GM12878 (cell line): ENCODE measurements around the gene CD151. TPM values are rescaled to one million over a fixed set of nuclear protein-coding genes. Genes with fewer than 3 reads are reported as not detected.

Experiments used
- ATAC-seq: fragments of 200-7000 bp; cut with Tn5 transposase; 3 replicates; pipeline ENCODE4 v1.9.1; 2020; ENCODE audit warnings: mild to moderate bottlenecking, moderate library complexity
- BruUV-seq: library from RNA; stranded (reverse); fragments of 400-500 nt; replicated peaks from 2 replicates; lab custom pipeline; 2021; lab: Mats Ljungman, UMichigan
- CTCF ChIA-PET: fragments of 300-600 bp; sonication (Branson Sonifier 250); formaldehyde crosslinking; extraction: SDS; loops from one replicate; lab custom pipeline; 2021; ENCODE audit warnings: inconsistent platforms; lab: Yijun Ruan, JAX
- POLR2A ChIA-PET: fragments of 350-600 bp; formaldehyde crosslinking; extraction: SDS; loops from one replicate; lab custom pipeline; 2021; ENCODE audit warnings: inconsistent platforms; lab: Charles Lee
- RAD21 ChIA-PET: fragments of 300-600 bp; sonication (Branson Sonifier 250); formaldehyde crosslinking; loops from one replicate; lab custom pipeline; 2023; ENCODE audit warnings: antibody characterized with exemption; ENCODE audit not compliant: unreplicated experiment; lab: Charles Lee
- SMC1A ChIA-PET: fragments of 300-600 bp; sonication (Branson Sonifier 250); formaldehyde crosslinking; loops from one replicate; lab custom pipeline; 2023; ENCODE audit not compliant: unreplicated experiment, uncharacterized antibody; lab: Charles Lee
- DNase-seq: peaks from one replicate; pipeline ENCODE4 v3.0.0-alpha.2; 2011; ENCODE audit warnings: low read depth, low spot score
- FAIRE-seq: peaks from 3 replicates; lab custom pipeline; 2011; peaks lifted over from hg19 to GRCh38; lab: Jason Lieb, UNC
- H2AFZ ChIP-seq: 2 replicates; pipeline ENCODE4 v1.6.0; 2011; ENCODE audit warnings: low read depth, low read length, control low read depth; ENCODE audit not compliant: control insufficient read depth
- H3K27ac ChIP-seq: 2 replicates; pipeline ENCODE4 v1.5.1; 2011; ENCODE audit warnings: control low read depth; ENCODE audit not compliant: control insufficient read depth, insufficient read depth
- H3K27me3 ChIP-seq, 2 experiments: replicated peaks in 1 of 2; 2 replicates each; pipeline versions ENCODE4 v1.6.0 to v1.6.1; 2011; ENCODE audit warnings: low read length in 1 of 2; ENCODE audit not compliant: control insufficient read depth in 2 of 2, insufficient read depth in 2 of 2
- H3K36me3 ChIP-seq, 2 experiments: 2 replicates each; pipeline ENCODE4 v1.5.1; 2011; ENCODE audit warnings: low read length in 1 of 2; ENCODE audit not compliant: control insufficient read depth in 2 of 2, insufficient read depth in 2 of 2
- H3K4me1 ChIP-seq: 2 replicates; pipeline ENCODE4 v1.6.1; 2011; ENCODE audit warnings: mild to moderate bottlenecking, low read length, moderate library complexity, mixed read lengths; ENCODE audit not compliant: control insufficient read depth, insufficient read depth
- H3K4me2 ChIP-seq: 2 replicates; pipeline ENCODE4 v1.6.0; 2011; ENCODE audit warnings: control low read depth; ENCODE audit not compliant: control insufficient read depth, insufficient read depth
- H3K4me3 ChIP-seq: fragments of 200-600 bp; sonication (generic); 2 replicates; pipeline ENCODE4 v1.5.1; 2016
- H3K79me2 ChIP-seq: 2 replicates; pipeline ENCODE4 v1.6.0; 2011; ENCODE audit warnings: low read length; ENCODE audit not compliant: control insufficient read depth, insufficient read depth
- H3K9ac ChIP-seq: 2 replicates; pipeline ENCODE4 v1.8.0; 2011; ENCODE audit warnings: low read length, control low read depth, mixed read lengths; ENCODE audit not compliant: control insufficient read depth, insufficient read depth
- H3K9me3 ChIP-seq: replicated peaks from 3 replicates; pipeline ENCODE4 v1.5.1; 2011; ENCODE audit warnings: mild to moderate bottlenecking, low read length; ENCODE audit not compliant: control insufficient read depth, insufficient read depth
- H4K20me1 ChIP-seq: 2 replicates; pipeline ENCODE4 v1.6.0; 2011; ENCODE audit not compliant: control insufficient read depth, insufficient read depth
- ATF7 ChIP-seq: fragments of 450-650 bp; IDR thresholded peaks from 2 replicates; pipeline ENCODE4 v1.6.1; 2016; ENCODE audit warnings: low read depth, mild to moderate bottlenecking
- CREM ChIP-seq: IDR thresholded peaks from 2 replicates; pipeline ENCODE4 v1.6.1; 2014; ENCODE audit warnings: antibody characterized with exemption, low read depth
- GATAD2B ChIP-seq: fragments of 450-650 bp; conservative IDR thresholded peaks from 2 replicates; pipeline ENCODE4 v1.6.1; 2017; ENCODE audit warnings: low read depth, mild to moderate bottlenecking, moderate library complexity
- MLLT1 ChIP-seq: fragments of 450-650 bp; IDR thresholded peaks from 2 replicates; pipeline ENCODE4 v1.6.1; 2016; ENCODE audit warnings: mild to moderate bottlenecking
- NFXL1 ChIP-seq: fragments of 450-650 bp; IDR thresholded peaks from 2 replicates; pipeline ENCODE4 v1.6.1; 2017; ENCODE audit warnings: antibody characterized with exemption, mild to moderate bottlenecking, borderline replicate concordance
- NRF1 ChIP-seq: conservative IDR thresholded peaks from 2 replicates; pipeline ENCODE4 v1.6.1; 2011; ENCODE audit warnings: mild to moderate bottlenecking, low read depth, low read length, improper control_type of control experiment
- SIN3A ChIP-seq: IDR thresholded peaks from 2 replicates; pipeline ENCODE4 v1.6.1; 2012; ENCODE audit warnings: low read depth, low read length, improper control_type of control experiment
- ZBED1 ChIP-seq: IDR thresholded peaks from 2 replicates; pipeline ENCODE4 v1.6.1; 2016; ENCODE audit warnings: borderline replicate concordance
- ZNF592 ChIP-seq: fragments of 450-650 bp; IDR thresholded peaks from 2 replicates; pipeline ENCODE4 v1.6.1; 2017; ENCODE audit warnings: mild to moderate bottlenecking, moderate library complexity
- WGBS: methylation state at CpG from one replicate; pipeline ENCODE4 v1.1.6; 2016; ENCODE audit warnings: low lambda C conversion rate; ENCODE audit not compliant: insufficient replicate concordance, insufficient coverage; ENCODE audit errors: missing lambda C conversion rate; 5-methylcytosine and 5-hydroxymethylcytosine counted together
- in situ Hi-C: fragments of 300-500 bp; cut with MboI; formaldehyde crosslinking; loops from 9 replicates; pipeline ENCODE4 v1.14.3; 2018; ENCODE audit warnings: mixed read lengths
- intact Hi-C: fragments of 100-400 bp; cut with micrococcal nuclease; formaldehyde crosslinking; loops from one replicate; pipeline ENCODE4 v1.14.2; 2022; ENCODE audit not compliant: unreplicated experiment
- polyA plus RNA-seq, 11 experiments: library from polyadenylated mRNA; depleted of rRNA in 4 of 11; unstranded in 6 of 11; stranded (reverse) in 5 of 11; fragments of >200 nt; fragmentation: Nextera tagmentation in 4 of 11; fragmentation: Illumina TruSeq in 1 of 11; extraction: Ambion mirVana in 4 of 11; extraction: Trizol in 1 of 11; gene quantifications; 1 replicate in 1 of 11; 2 replicates in 10 of 11; pipeline versions ENCODE4 v1.2.1 to v1.2.3, GENCODE V29; 2011 to 2016; ENCODE audit warnings: inconsistent platforms in 2 of 11, missing spikeins in 2 of 11, low read depth in 1 of 11
- total RNA-seq, 4 experiments: library from RNA; depleted of rRNA in 3 of 4; stranded (reverse); fragments of >200 nt in 3 of 4; fragmentation: Illumina TruSeq in 1 of 4; extraction: Trizol in 1 of 4; gene quantifications; 2 replicates each; pipeline versions ENCODE4 v1.2.1 to v1.2.3, GENCODE V29; 2013 to 2021
- TF ChIP-seq, protein P1 (sequence below): fragments of 450-650 bp; IDR thresholded peaks from 2 replicates; pipeline ENCODE4 v1.6.1; 2017; ENCODE audit warnings: borderline replicate concordance
- TF ChIP-seq, protein P2 (sequence below): fragments of 150-350 bp; IDR thresholded peaks from 2 replicates; pipeline ENCODE4 v1.6.1; 2016; ENCODE audit warnings: low read depth, low read length

The CD151 gene
- total and polyA plus RNA-seq, 10 of the 15 experiments (the other 5 are each of a cell fraction or from before 2014, with no cell fraction given): 0.52 to 41.7 (median 14.7) TPM

GRCh38 chr11:863910-864827 lies 31.4 kb downstream of the CD151 start (continued):
- TF ChIP-seq ZNF592 (no peak), CREM (no peak)
- TF ChIP-seq, protein P1, sequence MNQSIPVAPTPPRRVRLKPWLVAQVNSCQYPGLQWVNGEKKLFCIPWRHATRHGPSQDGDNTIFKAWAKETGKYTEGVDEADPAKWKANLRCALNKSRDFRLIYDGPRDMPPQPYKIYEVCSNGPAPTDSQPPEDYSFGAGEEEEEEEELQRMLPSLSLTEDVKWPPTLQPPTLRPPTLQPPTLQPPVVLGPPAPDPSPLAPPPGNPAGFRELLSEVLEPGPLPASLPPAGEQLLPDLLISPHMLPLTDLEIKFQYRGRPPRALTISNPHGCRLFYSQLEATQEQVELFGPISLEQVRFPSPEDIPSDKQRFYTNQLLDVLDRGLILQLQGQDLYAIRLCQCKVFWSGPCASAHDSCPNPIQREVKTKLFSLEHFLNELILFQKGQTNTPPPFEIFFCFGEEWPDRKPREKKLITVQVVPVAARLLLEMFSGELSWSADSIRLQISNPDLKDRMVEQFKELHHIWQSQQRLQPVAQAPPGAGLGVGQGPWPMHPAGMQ: no peak

DNA sequence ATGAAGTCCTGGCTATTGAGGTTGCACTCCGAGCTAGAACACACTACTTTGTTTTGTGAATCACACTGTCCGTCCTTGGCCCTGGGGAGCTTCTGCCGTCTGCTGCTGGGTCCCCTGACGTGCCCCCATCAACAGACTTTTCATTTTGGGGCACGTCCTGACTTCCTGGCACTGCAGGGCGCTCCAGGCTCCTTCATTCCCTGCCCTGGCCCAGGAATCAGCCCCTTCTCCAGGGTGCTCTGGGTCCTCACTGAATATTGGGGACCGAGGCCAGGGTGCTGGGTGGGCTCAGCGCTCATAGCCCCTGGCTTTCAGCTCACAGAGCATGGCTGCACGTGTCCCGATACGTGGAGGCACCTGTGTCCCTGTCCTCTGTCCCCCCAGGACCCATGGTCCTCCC lies 32.1 kb downstream of the CD151 start:
- Histone ChIP-seq H3K9ac (no peak overlapping the region), H3K79me2 (no peaks in the 10 kb centered on the region), H2AFZ (no peak overlapping the region), H3K36me3 (no peaks in the 10 kb centered on the region), H4K20me1 (no peaks in the 10 kb centered on the region), H3K4me3 (no peak overlapping the region), H3K4me1 (no peaks in the 10 kb centered on the region), H3K4me2 (no peak overlapping the region), H3K27ac (no peak overlapping the region), H3K9me3 (no peaks in the 10 kb centered on the region), H3K27me3 (no peaks in the 10 kb centered on the region)
- ChIA-PET RAD21 (no interaction called here), CTCF (no interaction called here), POLR2A (no interaction called here), SMC1A (no interaction called here)
- intact Hi-C loops (no loop called here), in situ Hi-C loops (no loop called here)
- no peak for FAIRE-seq
- whole genome bisulfite sequencing: 46% methylated on average over 9 of the region's 11 CpGs
- no peak for ATAC-seq
- DNase-seq: no peak
- no TSS peak for BruUV-seq
- TF ChIP-seq NFXL1 (no peak), GATAD2B (no peak), NRF1 (no peak), ZBED1 (no peak), SIN3A (no peak), ATF7 (no peak), MLLT1 (no peak)
- TF ChIP-seq, protein P2, sequence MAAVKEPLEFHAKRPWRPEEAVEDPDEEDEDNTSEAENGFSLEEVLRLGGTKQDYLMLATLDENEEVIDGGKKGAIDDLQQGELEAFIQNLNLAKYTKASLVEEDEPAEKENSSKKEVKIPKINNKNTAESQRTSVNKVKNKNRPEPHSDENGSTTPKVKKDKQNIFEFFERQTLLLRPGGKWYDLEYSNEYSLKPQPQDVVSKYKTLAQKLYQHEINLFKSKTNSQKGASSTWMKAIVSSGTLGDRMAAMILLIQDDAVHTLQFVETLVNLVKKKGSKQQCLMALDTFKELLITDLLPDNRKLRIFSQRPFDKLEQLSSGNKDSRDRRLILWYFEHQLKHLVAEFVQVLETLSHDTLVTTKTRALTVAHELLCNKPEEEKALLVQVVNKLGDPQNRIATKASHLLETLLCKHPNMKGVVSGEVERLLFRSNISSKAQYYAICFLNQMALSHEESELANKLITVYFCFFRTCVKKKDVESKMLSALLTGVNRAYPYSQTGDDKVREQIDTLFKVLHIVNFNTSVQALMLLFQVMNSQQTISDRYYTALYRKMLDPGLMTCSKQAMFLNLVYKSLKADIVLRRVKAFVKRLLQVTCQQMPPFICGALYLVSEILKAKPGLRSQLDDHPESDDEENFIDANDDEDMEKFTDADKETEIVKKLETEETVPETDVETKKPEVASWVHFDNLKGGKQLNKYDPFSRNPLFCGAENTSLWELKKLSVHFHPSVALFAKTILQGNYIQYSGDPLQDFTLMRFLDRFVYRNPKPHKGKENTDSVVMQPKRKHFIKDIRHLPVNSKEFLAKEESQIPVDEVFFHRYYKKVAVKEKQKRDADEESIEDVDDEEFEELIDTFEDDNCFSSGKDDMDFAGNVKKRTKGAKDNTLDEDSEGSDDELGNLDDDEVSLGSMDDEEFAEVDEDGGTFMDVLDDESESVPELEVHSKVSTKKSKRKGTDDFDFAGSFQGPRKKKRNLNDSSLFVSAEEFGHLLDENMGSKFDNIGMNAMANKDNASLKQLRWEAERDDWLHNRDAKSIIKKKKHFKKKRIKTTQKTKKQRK: no peak
